Upper lobe of left lung (tissue), 6 donors: ENCODE measurements around the gene LGALS1. TPM values are rescaled to one million over a fixed set of nuclear protein-coding genes. Genes with fewer than 3 reads are reported as not detected.

Source experiments
- ATAC-seq, 2 donors: fragments of 200-7000 bp; cut with Tn5 transposase; one replicate each; pipeline ENCODE4 v1.9.1; 2022; ENCODE audit warnings: mild to moderate bottlenecking in 2 of 2, moderate library complexity in 2 of 2; ENCODE audit not compliant: low FRiP score in 2 of 2
- DNase-seq, 2 donors: peaks; one replicate each; pipeline ENCODE4 v3.0.0-alpha.2; 2019 to 2020
- H3K27ac ChIP-seq, 4 donors: fragments of 200-600 bp; sonication (generic); one replicate each; pipeline ENCODE4 v1.5.1; 2016 to 2019
- H3K27me3 ChIP-seq, 4 donors: fragments of 200-600 bp; sonication (generic); one replicate each; pipeline ENCODE4 v1.5.1; 2017 to 2019
- H3K36me3 ChIP-seq, 4 donors: fragments of 200-600 bp; sonication (generic); one replicate each; pipeline ENCODE4 v1.5.1; 2016 to 2019
- H3K4me1 ChIP-seq, 4 donors: fragments of 200-600 bp; sonication (generic); one replicate each; pipeline ENCODE4 v1.5.1; 2018 to 2019
- H3K4me3 ChIP-seq, 4 donors: fragments of 200-600 bp; sonication (generic); one replicate each; pipeline ENCODE4 v1.5.1; 2017 to 2019; ENCODE audit warnings: mild to moderate bottlenecking in 2 of 4, moderate library complexity in 1 of 4
- H3K9me3 ChIP-seq, 4 donors: fragments of 200-600 bp; sonication (generic); one replicate each; pipeline ENCODE4 v1.5.1; 2018 to 2019
- CTCF ChIP-seq, 6 experiments: fragments of 450-650 bp in 4 of 6; fragments of 200-600 bp in 2 of 6; sonication (generic) in 2 of 6; IDR thresholded peaks; one replicate each; pipeline ENCODE4 v1.5.1; 2016 to 2019; ENCODE audit warnings: antibody characterized with exemption in 6 of 6
- EP300 ChIP-seq, 4 donors: sonication (generic); formaldehyde crosslinking; IDR thresholded peaks; one replicate each; pipeline ENCODE4 v1.5.1; 2017; ENCODE audit warnings: antibody characterized with exemption in 4 of 4, control low read depth in 2 of 4
- POLR2A ChIP-seq, 4 donors: fragments of 450-650 bp; IDR thresholded peaks; one replicate each; pipeline ENCODE4 v1.5.1; 2016 to 2017; ENCODE audit warnings: antibody characterized with exemption in 4 of 4, mild to moderate bottlenecking in 2 of 4
- POLR2AphosphoS5 ChIP-seq, 2 donors: sonication (generic); formaldehyde crosslinking; IDR thresholded peaks; one replicate each; pipeline ENCODE4 v1.5.1; 2017; ENCODE audit warnings: antibody characterized with exemption in 2 of 2
- WGBS, 2 donors: methylation state at CpG; one replicate each; pipeline ENCODE4 v1.1.5; 2017 to 2018; 5-methylcytosine and 5-hydroxymethylcytosine counted together
- total RNA-seq, 6 donors: library from RNA; depleted of rRNA in 4 of 6; stranded (reverse); fragments of >200 nt in 4 of 6; gene quantifications; one replicate each; pipeline versions ENCODE4 v1.1.0 to v1.2.1, GENCODE V29; 2016 to 2021
- donor health status: DM: no; HTN: no; CAD: no; lungs with moderate emphysema.
- donor health status: DM: no; HTN: yes; CAD: no; lungs with severe emphysema.

The LGALS1 gene
- total RNA-seq, 6 donors from 2014 or later, result 125 to 750 (median 400) TPM

- Histone ChIP-seq H3K27ac (peak overlapping the region in 3 of 4 donors; percentile 83 to 91 (median 88)), H3K36me3 (peaks cover 7 to 47% (median 34%) of the 10 kb centered on the region in 4 donors), H3K9me3 (no peaks in the 10 kb centered on the region), H3K4me3 (no peak overlapping the region), H3K27me3 (no peaks in the 10 kb centered on the region), H3K4me1 (peaks cover 52 to 54% (median 54%) of the 10 kb centered on the region in 4 donors)
- TF ChIP-seq POLR2AphosphoS5 (IDR thresholded peaks at IDR 0.05), result peak in 1 of 2 donors; percentile 10
- no peak for TF ChIP-seq CTCF (IDR thresholded peaks at IDR 0.05)
- WGBS, 2 donors, result 85 to 89% methylated on average over 5 to 13 of the region's 19 CpGs
- ATAC-seq (no peak), DNase-seq (peak in 1 of 2 donors; percentile 79)
Measured at GRCh38 chr22:37631448-37632173, 43.8 kb upstream of the LGALS1 start.

GRCh38 chr22:37632174-37633088 lies 43.0 kb upstream of the LGALS1 start:
- Histone ChIP-seq H3K4me1 (peaks cover 46 to 50% (median 47%) of the 10 kb centered on the region in 4 donors), H3K36me3 (peaks cover 7 to 43% (median 34%) of the 10 kb centered on the region in 4 donors), H3K27ac (peak overlapping the region; percentile 77 to 91 (median 86)), H3K9me3 (no peaks in the 10 kb centered on the region), H3K4me3 (no peak overlapping the region), H3K27me3 (no peaks in the 10 kb centered on the region)
- ATAC-seq, result no peak
- 74 to 84% methylated on average over 10 of the region's 14 CpGs for WGBS, 2 donors
- no peak for DNase-seq
- TF ChIP-seq POLR2A (IDR thresholded peaks at IDR 0.05) (no peak), POLR2AphosphoS5 (IDR thresholded peaks at IDR 0.05) (no peak), EP300 (IDR thresholded peaks at IDR 0.05) (no peak), CTCF (IDR thresholded peaks at IDR 0.05) (no peak)

GRCh38 chr22:37633089-37633624 lies 42.3 kb upstream of the LGALS1 start:
- Histone ChIP-seq H3K27me3 (no peaks in the 10 kb centered on the region), H3K4me1 (peaks cover 45 to 51% (median 49%) of the 10 kb centered on the region in 4 donors), H3K9me3 (no peaks in the 10 kb centered on the region), H3K27ac (peak overlapping the region; percentile 77 to 91 (median 86)), H3K4me3 (peak overlapping the region in 2 of 4 donors; percentile 12 to 24), H3K36me3 (peaks cover 7 to 43% (median 34%) of the 10 kb centered on the region in 4 donors)
- WGBS, 2 donors, result 47 to 52% methylated on average over 7 to 11 of the region's 11 CpGs
- ATAC-seq (peak in 1 of 2 donors; percentile 1), DNase-seq (no peak)
- TF ChIP-seq POLR2A (IDR thresholded peaks at IDR 0.05) (no peak), EP300 (IDR thresholded peaks at IDR 0.05) (no peak), POLR2AphosphoS5 (IDR thresholded peaks at IDR 0.05) (no peak), CTCF (IDR thresholded peaks at IDR 0.05) (no peak)

- Histone ChIP-seq H3K27me3 (no peaks in the 10 kb centered on the region), H3K9me3 (no peaks in the 10 kb centered on the region), H3K4me3 (peak overlapping the region in 2 of 4 donors; percentile 12 to 24), H3K4me1 (peaks cover 51 to 57% (median 56%) of the 10 kb centered on the region in 4 donors), H3K36me3 (peaks cover 7 to 37% (median 31%) of the 10 kb centered on the region in 4 donors), H3K27ac (peak overlapping the region; percentile 77 to 91 (median 86))
- WGBS, 2 donors, result 27 to 31% methylated on average over 3 to 18 of the region's 24 CpGs
- TF ChIP-seq POLR2A (IDR thresholded peaks at IDR 0.05) (peak in 1 of 4 donors; percentile 54), CTCF (IDR thresholded peaks at IDR 0.05) (peak in 4 of 6 experiments; percentile 6 to 41 (median 27)), EP300 (IDR thresholded peaks at IDR 0.05) (no peak), POLR2AphosphoS5 (IDR thresholded peaks at IDR 0.05) (peak; percentile 45 to 58)
- peak; percentile 86 to 93 for DNase-seq
- ATAC-seq, result peak; percentile 80 to 92
Measured at GRCh38 chr22:37633625-37634416, 41.6 kb upstream of the LGALS1 start.
